ENCODE measurements around the gene ATP6V0C. TPM values are rescaled to one million over a fixed set of nuclear protein-coding genes. Genes with fewer than 3 reads are reported as not detected.

ATP6V0C gene
- total RNA-seq, 2 donors from 2014 or later, result 98.5 to 128 TPM

DNA sequence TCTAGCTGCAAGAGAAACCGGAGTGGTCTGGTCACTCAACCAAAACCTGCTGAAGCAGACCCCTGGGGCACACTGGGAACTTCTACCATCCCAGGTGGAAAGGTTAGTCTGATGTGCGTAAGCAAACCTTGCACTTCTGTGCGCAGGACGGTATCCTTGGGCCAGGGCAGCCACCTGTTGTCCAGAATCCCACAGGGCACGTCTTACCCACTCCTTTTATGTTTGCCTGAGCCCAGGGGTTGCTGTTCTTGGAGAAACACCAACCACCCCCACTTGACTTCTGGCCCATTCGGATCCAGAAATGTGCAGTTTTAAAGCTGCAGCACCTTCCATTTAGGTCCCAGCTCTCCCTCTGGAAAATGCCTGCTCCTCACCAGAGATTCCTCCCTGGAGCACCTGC lies 20.1 kb upstream of the ATP6V0C start:
- Mint-ChIP-seq H3K27ac (no peak overlapping the region), H3K4me3 (no peak overlapping the region)

DNA sequence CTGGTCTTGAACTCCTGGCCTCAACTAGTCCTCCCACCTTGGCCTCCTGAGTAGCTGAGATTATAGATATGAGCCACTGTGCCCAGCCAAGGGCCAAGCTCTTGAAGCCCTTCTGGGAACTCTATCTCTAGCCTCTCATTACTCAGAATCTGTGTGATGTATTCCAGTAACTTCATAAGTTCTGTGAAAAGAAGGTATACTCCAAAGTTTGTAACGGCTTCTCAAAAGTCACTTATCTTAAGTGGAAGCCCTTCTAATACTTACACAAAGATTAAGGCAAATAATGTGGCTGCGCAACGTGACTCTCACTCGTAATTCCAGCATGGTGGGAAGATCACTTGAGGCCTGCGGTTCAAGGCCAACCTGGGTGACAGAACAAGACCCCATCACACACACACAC lies 19.1 kb upstream of the ATP6V0C start:
- ATAC-seq (replicated peaks), result no peak
- H3K27me3 Mint-ChIP-seq, result no peaks in the 10 kb centered on the region
- peaks cover 9% of the 10 kb centered on the region for H3K36me3 Mint-ChIP-seq (ENCODE audit: low read depth)
- H3K27ac Mint-ChIP-seq, result no peak overlapping the region
- H3K4me1 Mint-ChIP-seq, result no peaks in the 10 kb centered on the region
- H3K4me3 Mint-ChIP-seq, result no peak overlapping the region
- H3K9me3 Mint-ChIP-seq, result no peaks in the 10 kb centered on the region

More for the DNA sequence above, 20.1 kb upstream of the ATP6V0C start:
- Mint-ChIP-seq H3K27me3 (no peaks in the 10 kb centered on the region), H3K9me3 (no peaks in the 10 kb centered on the region), H3K4me1 (no peaks in the 10 kb centered on the region), H3K36me3 (ENCODE audit: low read depth) (peaks cover 9% of the 10 kb centered on the region)
- no peak for ATAC-seq (replicated peaks)

DNA sequence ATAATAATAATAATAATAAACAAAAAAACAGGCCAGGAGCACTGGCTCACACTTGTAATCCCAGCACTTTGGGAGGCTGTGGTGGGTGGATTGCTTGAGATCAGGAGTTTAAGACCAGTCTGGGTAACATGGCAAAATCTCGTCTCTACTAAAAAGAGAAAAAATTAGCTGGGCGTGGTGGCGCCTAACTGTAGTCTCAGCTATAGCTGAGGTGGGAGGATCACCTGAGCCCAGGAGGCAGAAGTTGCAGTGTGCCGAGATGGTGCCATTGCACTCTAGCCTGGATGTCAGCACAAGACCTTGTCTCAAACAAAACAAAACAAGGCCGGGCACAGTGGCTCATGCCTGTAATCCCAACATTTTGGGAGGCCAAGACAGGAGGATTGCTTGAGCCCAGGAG lies 18.7 kb upstream of the ATP6V0C start:
- Mint-ChIP-seq H3K36me3 (ENCODE audit: low read depth) (peaks cover 9% of the 10 kb centered on the region), H3K4me3 (no peak overlapping the region)

DNA sequence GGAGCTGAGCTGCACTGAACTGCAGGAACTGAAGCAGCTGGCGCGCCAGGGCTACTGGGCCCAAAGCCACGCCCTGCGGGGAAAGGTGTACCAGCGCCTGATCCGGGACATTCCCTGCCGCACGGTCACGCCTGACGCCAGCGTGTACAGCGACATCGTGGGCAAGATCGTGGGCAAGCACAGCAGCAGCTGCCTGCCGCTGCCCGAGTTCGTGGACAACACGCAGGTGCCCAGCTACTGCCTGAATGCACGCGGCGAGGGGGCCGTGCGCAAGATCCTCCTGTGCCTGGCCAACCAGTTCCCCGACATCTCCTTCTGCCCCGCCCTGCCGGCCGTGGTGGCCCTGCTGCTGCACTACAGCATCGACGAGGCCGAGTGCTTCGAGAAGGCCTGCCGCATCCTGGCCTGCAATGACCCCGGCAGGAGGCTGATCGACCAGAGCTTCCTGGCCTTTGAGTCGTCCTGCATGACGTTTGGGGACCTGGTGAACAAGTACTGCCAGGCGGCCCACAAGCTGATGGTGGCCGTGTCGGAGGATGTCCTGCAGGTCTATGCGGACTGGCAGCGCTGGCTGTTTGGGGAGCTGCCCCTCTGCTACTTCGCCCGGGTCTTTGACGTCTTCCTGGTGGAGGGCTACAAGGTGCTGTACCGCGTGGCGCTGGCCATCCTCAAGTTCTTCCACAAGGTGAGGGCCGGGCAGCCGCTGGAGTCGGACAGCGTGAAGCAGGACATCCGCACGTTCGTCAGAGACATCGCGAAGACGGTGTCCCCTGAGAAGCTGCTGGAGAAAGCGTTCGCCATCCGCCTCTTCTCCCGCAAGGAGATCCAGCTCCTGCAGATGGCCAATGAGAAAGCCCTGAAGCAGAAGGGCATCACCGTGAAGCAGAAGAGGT lies 17.3 kb upstream of the ATP6V0C start:
- no peak overlapping the region for H3K27ac Mint-ChIP-seq
- H3K9me3 Mint-ChIP-seq, result no peaks in the 10 kb centered on the region
- H3K36me3 Mint-ChIP-seq (ENCODE audit: low read depth), result peaks cover 9% of the 10 kb centered on the region
- no peaks in the 10 kb centered on the region for H3K4me1 Mint-ChIP-seq
- no peaks in the 10 kb centered on the region for H3K27me3 Mint-ChIP-seq
- no peak overlapping the region for H3K4me3 Mint-ChIP-seq
- ATAC-seq (replicated peaks), result no peak

More for the DNA sequence above, 18.7 kb upstream of the ATP6V0C start:
- no peak for ATAC-seq (replicated peaks)
- Mint-ChIP-seq H3K27ac (no peak overlapping the region), H3K9me3 (no peaks in the 10 kb centered on the region), H3K27me3 (no peaks in the 10 kb centered on the region), H3K4me1 (no peaks in the 10 kb centered on the region)

DNA sequence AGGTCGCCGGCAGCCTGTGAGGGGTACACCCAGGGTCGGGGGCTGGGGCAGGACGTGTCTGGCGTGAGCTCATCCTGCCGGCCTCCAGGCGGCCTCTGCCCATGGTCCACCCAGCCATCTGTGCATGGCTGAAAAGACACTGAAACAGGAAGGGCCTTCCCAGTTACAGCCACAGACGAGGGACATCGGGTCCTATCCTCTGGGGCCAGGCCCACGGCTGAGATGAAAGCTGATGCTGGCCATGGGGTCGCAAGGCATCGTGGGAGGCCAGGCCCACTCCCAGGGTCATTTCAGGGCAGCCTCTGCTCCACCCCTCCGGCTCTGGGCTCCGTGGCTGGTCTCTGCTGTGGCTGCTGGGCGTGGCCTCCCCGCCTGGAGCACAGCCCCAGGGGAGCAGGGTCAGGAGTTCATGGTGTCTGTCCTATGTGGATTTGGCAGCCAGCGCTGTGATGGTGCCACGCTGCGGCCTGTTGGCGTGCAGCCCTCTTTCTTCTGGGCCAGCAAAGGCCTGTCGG lies 16.6 kb upstream of the ATP6V0C start:
- no peaks in the 10 kb centered on the region for H3K27me3 Mint-ChIP-seq
- H3K4me1 Mint-ChIP-seq, result no peaks in the 10 kb centered on the region
- H3K36me3 Mint-ChIP-seq (ENCODE audit: low read depth), result peaks cover 9% of the 10 kb centered on the region
- H3K4me3 Mint-ChIP-seq, result no peak overlapping the region
- no peak overlapping the region for H3K27ac Mint-ChIP-seq
- H3K9me3 Mint-ChIP-seq, result no peaks in the 10 kb centered on the region
- ATAC-seq (replicated peaks), result no peak

DNA sequence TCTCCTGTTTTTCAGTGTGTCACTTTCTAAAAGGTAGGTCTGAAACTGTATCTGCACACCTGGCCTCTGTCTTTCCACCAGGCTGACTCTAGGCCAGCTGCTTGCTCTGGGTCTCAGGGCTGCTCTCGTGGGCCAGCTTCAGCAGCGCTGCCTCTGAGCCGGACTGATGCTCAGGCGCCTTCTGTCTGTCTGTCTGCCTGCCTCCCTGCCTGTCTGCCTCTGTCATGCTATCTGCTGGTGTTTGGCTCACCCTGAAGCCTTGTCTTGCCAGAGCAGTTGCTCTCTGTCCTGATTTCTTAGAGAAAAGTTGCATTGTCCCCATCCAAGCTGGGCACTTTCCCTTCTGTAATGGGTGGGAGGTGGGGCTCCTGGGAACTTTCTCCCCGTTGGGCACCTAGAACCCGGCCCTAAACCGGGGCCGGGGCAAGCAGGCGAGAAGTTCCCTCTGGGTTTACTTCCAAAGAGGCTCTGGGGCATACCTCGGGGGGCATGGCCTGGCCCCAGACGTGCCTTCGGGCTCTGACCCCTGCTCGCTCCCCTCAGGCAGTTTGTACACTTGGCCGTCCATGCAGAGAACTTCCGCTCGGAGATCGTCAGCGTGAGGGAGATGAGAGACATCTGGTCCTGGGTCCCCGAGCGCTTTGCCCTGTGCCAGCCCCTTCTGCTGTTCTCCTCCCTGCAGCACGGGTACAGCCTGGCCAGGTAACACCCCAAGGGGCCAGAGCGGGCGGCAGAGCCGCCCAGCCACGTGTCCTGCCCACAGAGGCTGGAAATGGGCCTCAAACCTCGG lies 15.9 kb upstream of the ATP6V0C start:
- H3K27me3 Mint-ChIP-seq, result no peaks in the 10 kb centered on the region

DNA sequence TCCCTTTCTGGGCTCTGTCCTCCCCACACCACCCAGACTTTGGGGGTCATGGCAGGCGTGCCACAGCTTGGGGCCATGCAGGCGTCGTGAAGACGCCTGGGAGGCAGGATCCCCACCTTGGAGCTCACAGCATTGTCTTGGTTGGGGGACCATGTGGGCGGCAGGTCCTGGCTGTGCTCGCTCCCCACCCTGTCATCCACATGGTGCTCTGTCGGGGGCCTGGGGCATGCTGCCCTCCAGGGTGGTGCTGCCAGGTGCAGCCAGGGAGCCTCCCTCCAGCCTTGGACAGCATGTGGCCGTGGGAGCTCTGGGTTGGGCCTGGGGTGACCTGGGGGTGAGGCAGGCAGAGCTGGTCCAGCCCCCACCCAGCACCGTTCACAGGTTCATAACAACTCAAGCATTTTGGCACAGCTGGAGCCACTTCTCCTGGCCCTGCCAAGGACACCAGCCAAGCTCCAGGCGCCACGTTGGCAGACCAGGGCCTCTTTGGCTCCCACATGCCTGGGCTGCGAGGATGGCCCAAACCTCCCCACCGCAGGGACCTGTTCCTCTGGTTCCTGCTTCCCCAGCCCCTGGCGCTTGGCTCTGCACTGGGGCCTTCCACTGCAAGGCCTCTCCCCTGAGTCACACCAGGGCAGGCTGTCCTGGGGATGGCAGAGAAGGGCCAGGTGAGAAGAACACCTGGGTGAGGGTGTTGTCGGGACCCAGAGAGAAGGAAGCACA lies 15.1 kb upstream of the ATP6V0C start:
- H3K4me1 Mint-ChIP-seq, result no peaks in the 10 kb centered on the region
- ATAC-seq (replicated peaks), result no peak
- no peaks in the 10 kb centered on the region for H3K9me3 Mint-ChIP-seq
- no peak overlapping the region for H3K27ac Mint-ChIP-seq
- H3K36me3 Mint-ChIP-seq (ENCODE audit: low read depth), result peaks cover 9% of the 10 kb centered on the region
- no peaks in the 10 kb centered on the region for H3K27me3 Mint-ChIP-seq
- no peak overlapping the region for H3K4me3 Mint-ChIP-seq

More for the DNA sequence above, 15.9 kb upstream of the ATP6V0C start:
- ATAC-seq (replicated peaks), result no peak
- Mint-ChIP-seq H3K36me3 (ENCODE audit: low read depth) (peaks cover 9% of the 10 kb centered on the region), H3K4me3 (no peak overlapping the region), H3K4me1 (no peaks in the 10 kb centered on the region), H3K9me3 (no peaks in the 10 kb centered on the region), H3K27ac (no peak overlapping the region)

DNA sequence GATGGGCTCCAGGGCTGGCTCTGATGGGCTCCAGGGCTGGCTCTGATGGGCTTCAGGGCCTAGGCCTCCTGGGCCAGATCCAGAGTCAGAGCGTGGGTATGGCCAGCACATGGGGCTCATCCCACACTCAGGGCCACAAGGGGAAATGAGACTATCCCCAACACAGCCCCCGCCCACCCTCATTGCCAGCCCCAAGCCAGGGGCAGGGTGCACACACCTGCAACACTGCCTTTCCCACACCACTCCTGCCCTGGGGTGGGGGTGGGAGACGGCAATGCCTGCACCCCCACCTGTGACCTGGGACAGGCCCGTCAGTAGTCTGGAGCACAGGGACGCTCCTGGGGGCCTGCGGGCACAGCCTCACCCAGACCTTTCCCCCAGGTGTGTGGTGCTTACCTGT lies 14.3 kb upstream of the ATP6V0C start:
- ATAC-seq (replicated peaks), result no peak
- Mint-ChIP-seq H3K4me1 (no peaks in the 10 kb centered on the region), H3K27ac (no peak overlapping the region), H3K4me3 (no peak overlapping the region), H3K27me3 (no peaks in the 10 kb centered on the region), H3K36me3 (ENCODE audit: low read depth) (peaks cover 9% of the 10 kb centered on the region), H3K9me3 (no peaks in the 10 kb centered on the region)

DNA sequence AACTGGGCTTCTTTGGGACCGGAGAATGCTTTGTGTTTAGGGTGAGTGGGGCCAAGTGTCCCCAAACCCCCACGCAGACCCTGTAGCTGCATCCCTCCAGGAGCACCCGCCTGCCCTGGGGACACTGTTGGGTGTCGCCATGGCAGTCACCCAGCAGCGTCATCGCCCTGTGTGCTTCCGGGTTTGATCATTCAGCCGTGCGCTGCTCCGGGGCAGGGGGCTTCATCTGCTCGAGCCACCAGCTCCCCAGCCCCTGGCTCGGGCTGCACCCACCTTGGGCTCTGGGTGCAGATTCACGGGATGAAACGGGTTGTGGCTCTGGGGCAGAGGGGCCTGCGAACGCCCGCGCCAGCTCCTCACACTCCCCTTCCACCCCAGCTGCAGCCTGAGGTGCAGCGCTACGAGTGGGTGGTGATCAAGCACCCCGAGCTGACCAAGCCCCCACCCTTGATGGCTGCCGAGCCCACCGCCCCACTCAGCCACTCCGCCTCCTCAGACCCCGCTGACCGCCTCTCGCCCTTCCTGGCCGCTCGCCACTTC lies 13.8 kb upstream of the ATP6V0C start:
- no peak overlapping the region for H3K27ac Mint-ChIP-seq
- H3K27me3 Mint-ChIP-seq, result no peaks in the 10 kb centered on the region
- H3K36me3 Mint-ChIP-seq (ENCODE audit: low read depth), result peaks cover 9% of the 10 kb centered on the region
- no peak overlapping the region for H3K4me3 Mint-ChIP-seq
- H3K4me1 Mint-ChIP-seq, result no peaks in the 10 kb centered on the region
- H3K9me3 Mint-ChIP-seq, result no peaks in the 10 kb centered on the region
- no peak for ATAC-seq (replicated peaks)

DNA sequence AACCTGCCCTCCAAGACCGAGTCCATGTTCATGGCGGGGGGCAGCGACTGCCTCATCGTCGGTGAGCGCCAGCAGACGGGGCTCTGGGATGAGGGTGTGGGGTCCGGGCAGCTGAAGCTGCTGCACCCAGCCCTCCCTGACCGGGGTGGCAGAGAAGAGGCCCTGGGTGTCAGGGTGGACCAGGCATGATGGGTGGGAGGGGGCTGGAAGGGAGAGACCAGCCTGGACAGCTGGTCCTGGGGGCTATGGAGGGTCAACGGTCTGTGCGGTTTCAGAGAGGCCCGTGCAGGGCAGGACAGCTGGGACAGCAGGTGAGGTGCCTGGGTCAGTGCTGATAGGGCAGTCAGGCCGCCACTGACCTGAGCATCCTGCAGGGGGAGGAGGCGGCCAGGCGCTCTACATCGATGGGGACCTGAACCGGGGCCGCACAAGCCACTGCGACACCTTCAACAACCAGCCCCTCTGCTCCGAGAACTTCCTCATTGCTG lies 13.3 kb upstream of the ATP6V0C start:
- no peak for ATAC-seq (replicated peaks)
- Mint-ChIP-seq H3K4me1 (no peaks in the 10 kb centered on the region), H3K27ac (no peak overlapping the region), H3K36me3 (ENCODE audit: low read depth) (peaks cover 9% of the 10 kb centered on the region), H3K27me3 (no peaks in the 10 kb centered on the region), H3K9me3 (no peaks in the 10 kb centered on the region), H3K4me3 (no peak overlapping the region)

DNA sequence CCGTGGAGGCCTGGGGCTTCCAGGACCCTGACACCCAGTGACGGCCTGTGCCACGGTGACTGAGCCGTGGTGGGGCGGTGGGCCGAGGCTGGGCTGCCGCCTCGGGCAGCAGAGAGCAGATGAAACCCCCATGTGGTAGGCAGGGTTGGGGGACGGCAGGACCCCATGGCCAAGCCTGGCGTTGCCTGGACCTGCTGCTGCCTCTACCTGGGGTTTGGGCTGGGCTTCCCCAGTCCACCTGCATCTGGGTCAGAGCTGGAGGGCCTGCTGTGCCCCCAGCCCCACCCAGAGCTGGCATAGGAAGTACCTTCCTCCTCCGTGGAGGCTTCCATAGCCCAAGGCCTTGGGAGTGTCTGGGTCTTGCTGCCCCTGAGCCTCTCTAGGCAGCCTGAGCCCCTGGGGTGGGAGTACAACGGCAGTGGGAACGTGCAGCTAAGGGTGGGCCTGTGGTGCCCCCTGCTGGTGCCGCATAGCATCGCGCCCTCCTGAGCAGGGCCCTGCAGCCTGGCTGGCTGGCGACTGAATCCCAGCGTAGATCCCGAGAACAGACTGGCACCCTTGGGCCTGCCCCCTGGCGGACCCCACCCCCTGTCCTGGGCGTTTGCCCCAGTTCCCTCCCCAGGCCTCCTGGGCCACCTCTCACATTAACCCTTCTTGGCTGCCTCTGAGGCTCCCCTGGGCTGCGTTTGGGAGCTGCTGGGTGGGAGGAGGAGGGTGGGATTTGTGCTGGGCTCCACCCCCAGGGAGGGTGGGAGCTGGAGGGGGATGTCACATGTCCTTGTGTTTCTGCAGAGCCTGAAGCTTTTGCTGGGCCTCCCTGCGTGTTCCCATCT lies 12.6 kb upstream of the ATP6V0C start:
- Mint-ChIP-seq H3K4me3 (no peak overlapping the region), H3K9me3 (no peaks in the 10 kb centered on the region), H3K36me3 (ENCODE audit: low read depth) (peaks cover 9% of the 10 kb centered on the region), H3K4me1 (no peaks in the 10 kb centered on the region), H3K27me3 (no peaks in the 10 kb centered on the region), H3K27ac (no peak overlapping the region)
- ATAC-seq (replicated peaks), result peak; percentile 94

DNA sequence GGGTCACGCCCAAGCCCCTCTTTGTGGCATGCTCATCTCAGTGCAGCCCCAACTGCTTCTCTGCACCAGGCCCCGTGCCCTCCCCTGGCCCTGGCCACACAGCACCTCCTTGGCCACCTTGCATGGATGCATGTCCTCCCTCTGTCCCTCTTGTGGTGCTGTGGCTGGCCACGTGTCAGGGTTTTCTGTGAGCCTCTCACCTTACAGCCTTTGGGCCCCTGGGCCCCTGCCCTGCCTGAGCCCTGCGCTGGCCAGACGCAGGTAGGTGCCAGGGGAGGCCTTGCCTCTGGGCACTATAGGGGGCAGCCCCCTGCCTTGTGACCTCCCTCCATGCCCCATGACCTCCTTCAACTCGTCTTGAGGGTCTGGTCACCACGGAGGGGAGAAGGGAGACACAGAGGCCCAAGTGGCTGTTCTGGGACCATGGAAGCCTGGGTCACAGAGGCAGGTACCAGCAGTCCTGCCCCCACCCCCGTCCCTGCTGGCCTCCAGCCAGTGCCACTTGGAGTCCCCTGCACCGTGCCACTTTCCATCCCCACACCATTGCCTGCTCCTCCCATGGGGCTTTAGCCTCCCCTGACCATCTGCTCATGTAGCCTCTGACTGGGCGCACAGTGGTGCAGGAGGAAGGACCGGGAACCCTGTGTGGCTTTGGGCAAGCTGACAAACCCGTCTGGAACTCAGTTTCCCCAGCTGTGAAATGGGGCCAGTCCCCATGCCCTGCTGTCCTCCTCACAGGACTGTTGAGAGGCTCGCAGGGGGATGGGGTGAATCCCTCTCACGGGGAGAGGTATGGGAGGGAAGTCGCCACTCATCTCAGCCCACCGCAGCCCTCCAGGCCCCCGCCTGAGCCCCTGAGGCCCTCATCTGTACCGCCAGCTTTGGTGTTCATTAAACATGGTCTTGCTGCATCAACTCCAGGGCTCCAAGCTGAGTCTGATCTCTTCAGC lies 11.5 kb upstream of the ATP6V0C start:
- Mint-ChIP-seq H3K27ac (no peak overlapping the region), H3K36me3 (ENCODE audit: low read depth) (peaks cover 9% of the 10 kb centered on the region), H3K4me1 (no peaks in the 10 kb centered on the region), H3K27me3 (no peaks in the 10 kb centered on the region), H3K4me3 (no peak overlapping the region), H3K9me3 (no peaks in the 10 kb centered on the region)
- ATAC-seq (replicated peaks), result no peak
